ENCODE measurements around the gene FBN3.
"Not testable (repeated sequence)": the region's sequence is repeated elsewhere in the genome, so short reads cannot be mapped to it uniquely, and the experiment has no call there.

Gene FBN3

DNA sequence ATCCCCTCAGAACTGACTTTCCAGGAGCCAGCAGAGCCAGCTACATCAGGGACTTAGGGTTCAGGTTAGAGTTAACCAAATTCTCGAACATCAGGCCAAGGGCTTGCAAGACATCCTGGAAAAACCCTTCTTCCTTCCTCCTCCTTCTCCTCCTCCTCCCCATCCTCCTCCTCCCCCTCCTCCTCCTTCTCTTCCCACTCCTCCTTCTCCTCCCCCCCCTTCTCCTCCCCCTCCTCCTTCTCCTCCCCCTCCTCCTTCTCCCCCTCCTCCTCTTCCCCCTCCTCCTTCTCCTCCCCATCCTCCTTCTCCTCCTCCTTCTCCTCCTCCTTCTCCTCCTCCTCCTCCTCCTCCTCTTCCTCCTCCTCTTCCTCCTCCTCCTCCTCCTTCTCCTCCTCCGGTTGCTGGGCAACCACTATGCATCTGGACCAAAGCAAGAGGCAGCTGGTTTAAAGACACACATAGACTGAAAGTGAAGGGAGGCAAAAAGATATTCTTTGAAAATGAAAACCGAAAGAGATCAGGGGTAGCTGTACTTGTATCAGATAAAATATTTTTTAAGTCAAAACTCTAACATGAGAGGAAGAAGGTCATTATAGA is 102.7 kb downstream of the FBN3 start:
- DNase-seq = no peak

DNA sequence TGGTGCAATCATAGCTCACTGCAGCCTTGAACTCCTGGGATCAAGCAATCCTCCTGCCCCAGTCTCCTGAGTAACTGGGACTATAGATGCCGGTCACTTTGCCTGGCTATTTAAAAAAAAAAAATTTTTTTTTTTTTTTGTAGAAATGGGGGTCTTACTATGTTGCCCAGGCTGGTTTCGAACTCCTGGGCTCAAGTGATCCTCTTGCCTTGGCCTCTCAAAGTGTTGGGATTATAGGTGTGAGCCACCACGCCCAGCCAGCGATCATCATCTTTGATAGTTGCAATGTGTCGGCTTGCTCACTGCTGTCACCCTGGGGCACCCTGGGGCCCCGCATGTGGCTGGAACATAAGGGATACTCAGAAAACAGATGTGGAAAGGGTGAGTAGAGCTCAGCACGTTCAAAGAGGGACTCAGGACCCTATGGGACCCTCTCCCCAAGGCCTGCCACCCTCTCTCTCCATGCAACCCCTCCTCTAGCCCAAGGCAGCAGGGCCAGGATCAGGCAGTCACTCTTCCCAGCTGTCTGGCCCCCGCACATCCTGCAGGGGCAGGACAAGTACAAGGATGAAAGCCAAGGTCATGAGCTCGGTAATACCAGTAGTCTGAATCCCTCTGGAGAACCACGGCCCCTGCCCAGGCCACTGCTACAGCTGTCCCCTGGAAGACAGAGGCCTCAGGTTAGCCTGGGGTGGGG is 103.4 kb downstream of the FBN3 start:
- no peak for DNase-seq

DNA sequence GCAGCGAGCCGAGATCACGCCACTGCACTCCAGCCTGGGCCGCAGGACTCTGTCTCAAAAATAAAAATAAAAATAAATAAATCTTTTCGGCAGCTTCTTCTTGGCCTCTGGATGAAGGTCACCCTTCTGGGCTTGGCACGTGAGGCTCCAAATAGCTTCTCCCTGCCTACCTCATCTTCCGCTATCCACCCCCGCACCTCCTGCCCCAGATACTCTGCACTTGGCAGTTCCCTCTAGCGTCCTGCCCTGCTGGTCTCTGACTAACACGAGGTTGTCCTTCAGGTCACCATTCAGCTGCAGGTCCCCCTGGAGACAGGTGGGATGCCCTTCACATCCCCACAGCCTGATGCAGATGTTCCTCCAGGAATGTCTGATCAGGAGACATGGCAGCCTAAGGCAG is 105.4 kb downstream of the FBN3 start:
- no peak for DNase-seq

DNA sequence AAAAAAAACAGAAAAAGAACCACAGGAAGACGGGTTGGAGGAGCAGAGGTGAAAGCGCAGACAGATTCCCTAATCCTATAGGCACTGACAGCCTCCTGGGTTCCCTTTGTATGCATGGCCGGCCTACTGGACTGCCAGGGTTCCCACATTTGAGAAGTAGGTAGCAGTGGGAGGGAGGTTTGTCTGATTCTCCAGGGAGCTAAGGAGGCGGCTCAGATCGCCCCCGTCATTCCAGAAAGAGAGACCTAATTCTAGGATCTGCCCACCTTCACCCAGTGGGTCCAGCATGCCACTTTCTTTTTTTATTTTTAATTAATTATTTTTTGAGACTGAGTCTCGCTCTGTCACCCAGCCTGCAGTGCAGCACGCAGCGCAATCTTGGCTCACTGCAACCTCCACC is 106.5 kb downstream of the FBN3 start:
- DNase-seq = no peak

DNA sequence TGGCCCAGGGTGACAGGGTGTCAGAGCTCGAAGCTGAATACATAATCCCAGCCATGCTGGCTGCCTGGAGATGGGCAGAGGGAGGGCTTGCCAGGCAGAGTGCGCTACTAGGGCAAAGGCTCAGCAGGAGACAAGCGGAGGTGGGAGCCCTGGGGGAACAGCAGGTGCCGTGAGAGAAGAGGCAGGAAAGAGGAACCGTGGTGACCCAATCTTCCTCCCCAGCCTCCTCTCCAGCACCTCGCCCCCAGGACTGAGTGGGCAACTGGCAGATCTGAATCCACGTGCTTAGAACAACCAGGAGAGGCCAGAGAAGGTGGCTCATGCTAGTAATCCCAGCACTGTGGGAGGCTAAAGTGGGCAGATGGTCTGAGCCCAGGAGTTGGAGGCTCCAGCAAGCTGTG is 107.9 kb downstream of the FBN3 start:
- no peak for DNase-seq

DNA sequence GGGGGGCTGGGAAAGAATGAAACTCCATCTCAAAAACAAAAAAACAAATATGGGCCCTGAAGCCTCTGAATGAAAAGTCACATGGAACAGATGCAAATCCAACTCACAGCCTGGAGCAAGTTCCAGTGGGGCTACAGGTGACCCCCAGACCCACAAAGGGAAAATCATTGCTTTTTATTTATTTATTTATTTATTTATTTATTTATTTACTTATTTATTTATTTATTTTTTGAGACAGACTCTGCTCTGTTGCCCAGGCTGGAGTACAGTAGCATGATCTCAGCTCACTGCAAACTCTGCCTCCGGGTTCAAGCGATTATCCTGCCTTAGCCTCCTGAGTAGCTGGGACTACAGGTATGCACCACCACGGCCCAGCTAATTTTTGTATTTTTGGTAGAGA is 110.2 kb downstream of the FBN3 start:
- DNase-seq = no peak

DNA sequence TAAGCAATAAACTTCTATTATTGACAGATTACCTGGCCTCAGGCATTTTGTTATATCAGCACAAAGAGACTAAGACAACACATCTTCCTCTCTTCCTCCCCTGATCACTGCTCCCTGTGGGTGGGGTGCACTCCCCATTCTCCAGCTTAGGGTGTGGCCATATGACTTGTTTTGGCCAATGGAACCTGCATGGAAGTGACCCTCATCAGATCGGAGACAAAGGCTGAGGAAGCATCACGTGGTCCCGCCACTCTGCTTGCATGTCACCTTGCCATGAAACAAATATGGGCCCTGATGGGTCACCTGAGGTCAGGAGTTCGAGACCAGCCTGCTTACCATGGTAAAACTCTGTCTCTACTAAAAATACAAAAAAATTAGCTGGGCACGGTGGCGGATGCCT is 110.6 kb downstream of the FBN3 start:
- DNase-seq = no peak

DNA sequence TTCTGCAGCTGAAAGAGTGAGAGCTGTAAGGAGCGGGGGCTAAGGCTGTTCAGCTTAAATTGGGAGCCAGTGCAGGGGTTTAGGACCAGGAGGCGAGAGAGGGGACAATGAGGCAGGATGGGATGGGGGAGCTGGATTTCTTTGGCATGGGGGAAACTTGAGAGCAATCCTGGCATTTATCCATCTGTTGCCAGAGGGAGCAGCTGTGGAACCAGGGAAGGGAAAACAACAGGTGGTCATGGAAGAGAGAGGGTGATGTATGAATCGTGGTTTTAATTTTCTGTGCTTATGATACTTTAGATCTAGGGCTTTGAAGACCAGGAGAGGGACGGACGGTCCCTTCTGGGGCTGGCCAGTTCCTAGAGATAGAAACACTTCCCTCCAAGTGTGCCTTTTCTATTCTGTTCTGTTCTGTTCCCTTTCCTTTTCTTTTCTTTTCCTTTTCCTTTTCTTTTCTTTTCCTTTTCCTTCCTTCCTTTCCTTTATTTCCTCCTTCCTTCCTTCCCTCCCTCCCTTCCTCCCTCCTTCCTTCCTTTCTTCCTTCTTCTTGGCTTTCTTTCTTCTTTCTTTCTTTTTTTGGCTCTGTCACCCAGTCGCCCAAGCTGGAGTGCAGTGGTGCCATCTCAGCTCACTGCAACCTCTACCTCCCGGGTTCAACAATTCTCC is 112.8 kb downstream of the FBN3 start:
- DNase-seq = peak; percentile 69

DNA sequence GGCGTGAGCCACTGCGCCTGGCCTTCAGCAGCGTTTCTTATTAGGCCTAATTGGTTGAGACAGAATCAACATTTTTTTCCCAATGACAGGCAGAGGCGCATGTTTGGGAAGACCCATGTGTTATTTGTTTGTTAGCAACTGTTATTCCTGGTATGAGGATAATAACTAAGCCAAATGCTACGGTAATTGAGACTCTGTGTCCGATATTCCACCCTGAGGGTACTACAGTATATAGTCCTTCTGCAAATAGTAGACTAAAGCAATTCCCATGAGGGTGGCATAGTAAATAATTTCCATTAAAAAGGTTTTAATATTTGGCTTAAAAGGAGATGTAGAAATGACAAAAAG is 115.2 kb downstream of the FBN3 start:
- DNase-seq = peak; percentile 46

DNA sequence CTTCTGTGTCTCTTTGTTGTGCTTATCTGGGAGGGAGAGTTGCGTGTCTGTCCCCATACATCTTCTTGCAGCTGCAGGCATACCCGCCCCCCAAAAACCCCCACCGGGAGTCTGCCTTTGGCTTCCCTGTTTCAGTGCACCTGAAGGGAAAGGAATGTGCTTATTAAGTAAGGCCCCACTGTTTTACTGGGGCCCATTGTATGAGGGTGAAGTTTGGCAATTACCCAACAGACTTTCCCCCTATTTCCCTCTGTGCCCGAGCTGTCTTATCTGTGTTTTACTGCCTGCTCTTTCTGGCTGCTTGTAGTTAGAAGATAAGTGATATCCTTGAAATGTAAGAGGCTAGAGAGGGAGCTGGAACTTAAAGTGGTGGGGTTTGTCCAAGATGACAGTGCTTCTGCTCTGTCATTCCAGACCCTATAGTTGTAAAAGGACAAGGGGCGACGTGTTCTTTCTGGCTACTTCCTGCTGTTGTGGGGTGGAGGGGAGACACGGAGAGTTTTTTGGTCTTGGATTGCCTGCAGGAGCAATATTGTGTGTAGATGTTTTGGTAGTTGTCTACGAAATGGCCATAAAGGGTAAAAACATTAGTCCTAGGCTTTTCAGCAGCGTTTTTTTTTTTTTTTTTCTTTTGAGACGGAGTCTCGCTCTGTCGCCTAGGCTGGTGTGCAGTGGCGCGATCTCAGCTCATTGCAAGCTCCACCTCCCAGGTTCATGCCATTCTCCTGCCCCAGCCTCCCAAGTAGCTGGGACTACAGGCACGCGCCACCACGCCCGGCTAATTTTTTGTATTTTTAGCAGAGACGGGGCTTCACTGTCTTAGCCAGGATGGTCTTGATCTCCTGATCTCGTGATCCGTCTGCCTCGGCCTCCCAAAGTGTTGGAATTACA is 115.9 kb downstream of the FBN3 start:
- DNase-seq = not testable (repeated sequence)

DNA sequence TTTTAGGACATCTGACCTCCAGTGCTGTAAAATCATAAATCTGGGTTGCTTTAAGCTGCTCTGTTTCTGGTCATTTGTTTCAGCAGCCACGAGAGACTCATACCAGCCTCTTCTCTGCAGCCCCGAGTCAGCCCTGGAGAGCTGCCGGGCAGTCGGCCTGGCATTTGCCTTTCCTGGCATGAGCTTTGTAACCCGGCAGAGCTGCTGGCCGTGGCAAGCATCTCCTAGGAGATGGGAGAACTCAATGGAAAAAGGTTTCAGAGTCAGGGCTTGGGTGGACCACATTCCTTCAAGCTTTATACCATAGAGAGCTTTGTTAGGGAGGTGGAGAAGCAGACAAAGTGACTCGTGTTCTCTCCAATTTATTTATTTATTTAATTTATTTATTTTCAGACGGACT is 118.4 kb downstream of the FBN3 start:
- DNase-seq = no peak

DNA sequence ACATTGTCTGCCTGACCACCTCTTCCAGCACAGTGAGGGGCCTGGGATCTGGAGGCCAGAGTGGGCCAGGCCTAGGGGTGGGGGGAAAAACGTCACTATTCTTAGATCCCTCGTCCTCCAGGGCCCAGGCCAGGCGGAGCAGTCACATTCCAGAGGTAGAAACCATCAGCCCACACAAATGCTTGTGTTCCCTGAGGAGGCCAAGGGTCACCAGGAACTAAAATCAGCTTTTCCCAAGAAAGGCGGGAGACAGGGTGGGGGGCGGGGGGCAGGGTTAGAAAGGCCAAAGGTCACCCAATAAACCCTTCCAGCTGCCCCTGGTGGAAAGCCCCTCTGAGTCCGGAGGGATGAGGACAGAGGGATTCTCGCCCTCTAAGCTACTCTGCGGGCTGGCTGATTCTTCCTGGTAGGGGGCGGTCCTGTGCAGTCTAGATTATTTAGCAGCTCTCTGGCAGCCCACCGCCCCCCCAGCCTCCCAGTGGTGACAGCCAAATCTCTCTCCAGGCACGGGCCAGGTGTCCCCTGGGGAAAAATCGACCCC is 120.4 kb downstream of the FBN3 start:
- DNase-seq = peak; percentile 56

DNA sequence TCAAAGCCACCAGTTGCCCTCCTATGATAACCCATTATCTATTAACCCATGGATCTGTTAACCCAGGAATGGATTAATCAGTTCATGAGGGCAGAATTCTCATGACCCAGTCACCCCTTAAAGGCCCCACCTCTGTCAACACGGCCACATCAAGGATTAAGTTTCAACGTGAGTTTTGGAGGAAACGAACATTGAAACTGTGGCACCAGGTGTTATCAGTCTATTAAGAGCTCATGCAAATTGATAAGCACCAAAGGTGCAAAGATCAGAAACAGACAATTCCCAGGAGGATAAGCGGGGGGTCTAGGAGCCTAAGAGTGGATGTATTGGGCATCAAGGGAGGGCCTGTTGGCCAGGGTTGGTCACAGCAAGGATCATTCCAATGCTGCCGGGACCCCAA is 124.1 kb downstream of the FBN3 start:
- no peak for DNase-seq

DNA sequence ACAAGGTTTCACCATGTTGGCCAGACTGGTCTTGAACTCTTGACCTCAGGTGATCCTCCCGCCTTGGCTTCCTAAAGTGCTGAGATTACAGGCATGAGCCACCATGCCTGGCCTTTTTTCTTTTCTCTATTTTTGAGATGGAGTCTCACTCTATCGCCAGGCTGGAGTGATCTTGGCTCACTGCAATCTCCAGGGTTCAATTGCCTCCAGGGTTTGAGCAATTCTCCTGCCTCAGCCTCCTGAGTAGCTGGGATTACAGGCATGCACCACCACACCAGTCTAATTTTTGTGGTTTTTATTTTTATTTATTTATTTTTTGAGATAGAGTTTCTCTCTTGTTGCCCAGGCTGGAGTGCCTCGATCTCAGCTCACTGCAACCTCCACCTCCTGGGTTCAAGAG is 125.1 kb downstream of the FBN3 start:
- DNase-seq = not testable (repeated sequence)

DNA sequence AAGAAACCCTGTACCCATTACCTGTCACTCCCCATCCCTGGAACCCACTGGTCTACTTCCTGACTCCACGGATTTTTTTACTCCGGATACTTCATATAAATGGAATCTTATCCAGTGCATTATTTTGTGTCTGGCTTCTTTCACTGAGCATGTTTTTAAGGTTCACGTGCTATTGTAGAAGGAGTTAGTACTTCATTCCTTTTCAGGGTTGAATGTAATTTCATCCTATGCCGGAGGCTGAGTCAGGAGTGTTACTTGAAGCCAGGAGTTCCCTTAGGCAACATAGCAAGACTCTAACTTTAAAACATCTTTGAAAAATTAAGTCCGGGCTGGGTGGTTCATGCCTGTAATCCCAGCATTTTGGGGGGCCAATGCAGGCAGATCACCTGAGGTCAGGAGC is 126.0 kb downstream of the FBN3 start:
- DNase-seq = no peak

DNA sequence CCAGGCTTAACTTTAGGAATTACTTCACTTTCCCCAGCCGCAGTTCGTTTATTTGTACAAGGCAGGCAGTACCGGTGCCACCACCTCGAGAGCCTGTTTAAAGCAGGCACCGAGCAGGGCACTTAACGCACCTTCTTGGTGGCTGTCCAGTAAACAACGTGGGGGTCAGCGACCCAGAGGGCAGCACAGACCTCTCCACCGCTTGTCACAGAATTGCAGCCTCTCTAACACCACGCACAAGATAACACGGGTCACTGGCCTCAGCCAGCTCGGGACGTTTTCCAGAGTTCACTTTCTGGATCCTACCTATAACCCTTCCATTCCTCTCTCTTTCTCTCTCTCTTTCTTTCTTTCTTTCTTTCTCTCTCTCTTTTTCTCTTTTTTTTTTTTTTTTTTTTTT is 127.1 kb downstream of the FBN3 start:
- DNase-seq = no peak

DNA sequence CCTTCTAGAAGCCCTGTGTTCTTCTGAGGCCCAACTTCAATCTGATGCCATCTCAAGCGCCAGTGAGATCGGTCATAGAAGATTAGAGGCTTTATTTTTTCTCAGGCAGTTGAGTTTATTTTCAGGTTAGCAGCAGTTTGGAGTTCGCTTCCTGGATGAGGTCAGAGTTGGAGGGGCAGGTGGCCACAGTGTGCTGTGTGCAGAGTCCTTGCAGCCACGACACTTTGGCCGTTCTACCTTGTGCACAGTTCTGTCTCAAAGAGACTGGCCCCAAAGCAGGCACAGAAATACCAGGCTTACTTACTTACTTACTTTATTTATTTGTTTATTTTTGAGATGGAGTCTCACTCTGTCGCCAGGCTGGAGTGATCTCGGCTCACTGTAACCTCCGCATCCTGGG is 128.0 kb downstream of the FBN3 start:
- DNase-seq = no peak

DNA sequence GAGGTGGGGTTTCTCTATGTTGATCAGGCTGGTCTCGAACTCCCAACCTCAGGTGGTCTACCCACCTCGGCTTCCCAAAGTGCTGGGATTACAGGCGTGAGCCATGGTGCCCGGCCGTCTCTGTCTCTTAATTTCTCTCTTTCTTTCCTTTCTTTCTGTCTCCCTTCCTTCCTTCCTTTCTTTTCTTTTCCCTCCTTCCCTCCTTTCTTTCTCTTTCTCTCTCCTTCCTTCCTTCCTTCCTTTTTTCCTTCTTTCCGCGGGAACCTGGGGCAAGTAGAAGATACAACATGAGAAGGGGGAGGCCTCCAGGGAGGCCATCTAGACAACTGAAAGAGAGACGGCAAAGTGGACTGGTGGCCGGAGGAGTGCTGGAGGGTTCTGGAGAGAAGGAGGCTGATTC is 128.7 kb downstream of the FBN3 start:
- no peak for DNase-seq

DNA sequence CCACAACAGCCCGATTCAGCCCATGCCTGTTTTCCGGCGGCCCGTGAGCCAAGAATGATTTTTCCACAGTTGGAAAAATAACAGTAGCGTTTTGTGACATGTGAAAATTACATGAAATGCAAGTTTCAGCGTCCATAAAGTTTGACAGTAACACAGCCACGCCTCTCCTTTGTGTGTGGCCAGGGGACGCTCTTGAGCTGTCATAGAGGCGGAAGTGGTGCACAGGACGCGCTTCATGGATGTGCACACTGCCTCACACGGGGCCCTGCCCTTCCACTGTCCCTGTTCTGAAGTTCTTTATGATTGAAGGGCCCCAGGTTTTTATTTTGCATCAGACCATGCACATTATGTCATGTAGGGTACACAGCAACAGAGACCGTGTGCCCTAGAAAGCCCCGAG is 131.6 kb downstream of the FBN3 start:
- DNase-seq = no peak

Data from right hindlimb (tissue), 1 donor.